Prostate gland (tissue), 2 donors: Measurements from ENCODE around the gene ATXN10.

Source experiments
- POLR2A ChIP-seq: fragments of 450-650 bp; IDR thresholded peaks from one replicate; pipeline ENCODE4 v1.6.1; 2016; ENCODE audit warnings: antibody characterized with exemption, mild to moderate bottlenecking
- TF ChIP-seq, protein P1 (sequence below), 4 experiments: fragments of 200-600 bp in 2 of 4; fragments of 450-650 bp in 2 of 4; sonication (generic) in 2 of 4; IDR thresholded peaks; 1 replicate in 3 of 4; 2 replicates in 1 of 4; pipeline ENCODE4 v1.5.1; 2016 to 2019; ENCODE audit warnings: antibody characterized with exemption in 4 of 4, mild to moderate bottlenecking in 2 of 4, moderate library complexity in 2 of 4

DNA sequence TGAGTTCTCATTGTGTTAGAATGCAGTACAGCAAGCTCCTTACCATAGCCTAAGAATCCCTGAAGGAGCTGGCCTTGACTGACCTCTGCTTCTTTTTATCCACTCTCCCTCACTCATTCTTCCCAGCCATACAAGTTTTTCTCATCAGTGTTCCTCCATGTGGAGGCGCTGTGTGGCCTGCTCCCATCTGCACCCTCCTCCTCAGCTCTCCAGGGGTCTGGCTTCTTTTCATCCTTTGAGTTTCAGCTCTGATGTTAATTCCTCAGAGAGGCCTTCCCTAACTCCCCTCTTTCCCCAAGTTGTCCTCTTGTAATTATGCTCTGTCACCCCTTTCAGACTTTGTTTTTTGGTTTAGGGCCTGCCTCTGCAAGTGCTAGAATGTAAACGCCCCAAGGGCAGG lies 160.5 kb downstream of the ATXN10 start:
- TF ChIP-seq POLR2A = no peak
- TF ChIP-seq, protein P1, sequence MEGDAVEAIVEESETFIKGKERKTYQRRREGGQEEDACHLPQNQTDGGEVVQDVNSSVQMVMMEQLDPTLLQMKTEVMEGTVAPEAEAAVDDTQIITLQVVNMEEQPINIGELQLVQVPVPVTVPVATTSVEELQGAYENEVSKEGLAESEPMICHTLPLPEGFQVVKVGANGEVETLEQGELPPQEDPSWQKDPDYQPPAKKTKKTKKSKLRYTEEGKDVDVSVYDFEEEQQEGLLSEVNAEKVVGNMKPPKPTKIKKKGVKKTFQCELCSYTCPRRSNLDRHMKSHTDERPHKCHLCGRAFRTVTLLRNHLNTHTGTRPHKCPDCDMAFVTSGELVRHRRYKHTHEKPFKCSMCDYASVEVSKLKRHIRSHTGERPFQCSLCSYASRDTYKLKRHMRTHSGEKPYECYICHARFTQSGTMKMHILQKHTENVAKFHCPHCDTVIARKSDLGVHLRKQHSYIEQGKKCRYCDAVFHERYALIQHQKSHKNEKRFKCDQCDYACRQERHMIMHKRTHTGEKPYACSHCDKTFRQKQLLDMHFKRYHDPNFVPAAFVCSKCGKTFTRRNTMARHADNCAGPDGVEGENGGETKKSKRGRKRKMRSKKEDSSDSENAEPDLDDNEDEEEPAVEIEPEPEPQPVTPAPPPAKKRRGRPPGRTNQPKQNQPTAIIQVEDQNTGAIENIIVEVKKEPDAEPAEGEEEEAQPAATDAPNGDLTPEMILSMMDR (IDR thresholded peaks at IDR 0.05) = no peak
